Stimulated activated CD4-positive, alpha-beta T cell treated with anti-CD3 and anti-CD28 coated beads, TNF-alpha, amount 100 ng/mL, for 1 hour (primary cell): Measurements from ENCODE around the gene KRTAP23-1.

Experiments used
- DNase-seq, 3 donors: peaks; one replicate each; pipeline ENCODE4 v3.0.0-alpha.2; 2020; ENCODE audit warnings: low read depth in 3 of 3, low spot score in 1 of 3

The KRTAP23-1 gene

DNA sequence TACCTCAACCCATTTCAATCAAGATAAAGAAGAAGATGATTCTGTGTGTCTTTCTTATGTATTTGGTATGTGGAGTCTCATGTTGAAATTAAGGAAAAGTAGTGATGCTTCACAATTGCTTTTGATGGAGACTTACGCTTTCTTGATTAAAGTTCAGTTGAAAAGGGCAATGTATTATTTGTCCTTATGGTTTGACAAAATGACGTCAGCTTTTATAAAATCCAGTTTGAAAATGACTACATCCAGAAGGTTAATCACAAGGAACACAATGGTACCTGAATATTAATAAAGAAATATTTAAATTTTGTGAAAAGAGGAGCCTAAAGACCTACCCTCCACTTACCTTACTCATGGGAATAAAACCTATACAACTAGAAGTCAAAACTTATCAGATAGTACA lies 32.7 kb downstream of the KRTAP23-1 start:
- no peak for DNase-seq

DNA sequence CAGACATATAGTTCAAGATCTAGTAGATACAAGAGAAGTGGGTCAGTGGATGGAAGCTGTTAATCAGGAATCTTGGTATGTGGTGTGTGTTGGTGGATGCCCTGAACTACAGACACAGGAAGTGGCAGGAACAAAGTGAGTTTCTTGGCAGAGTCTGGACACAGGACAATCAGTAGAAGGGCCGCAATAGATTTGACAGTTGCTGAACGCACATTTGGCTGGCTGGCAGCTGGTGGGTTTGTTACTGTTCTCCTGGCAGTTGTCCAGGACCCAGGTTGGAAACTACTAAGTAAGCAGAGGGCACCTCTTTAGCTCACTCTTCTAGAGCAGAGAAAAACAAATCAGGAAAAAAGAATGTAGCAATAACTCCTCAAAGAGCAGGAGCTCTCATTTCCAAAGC lies 41.5 kb downstream of the KRTAP23-1 start:
- no peak for DNase-seq

DNA sequence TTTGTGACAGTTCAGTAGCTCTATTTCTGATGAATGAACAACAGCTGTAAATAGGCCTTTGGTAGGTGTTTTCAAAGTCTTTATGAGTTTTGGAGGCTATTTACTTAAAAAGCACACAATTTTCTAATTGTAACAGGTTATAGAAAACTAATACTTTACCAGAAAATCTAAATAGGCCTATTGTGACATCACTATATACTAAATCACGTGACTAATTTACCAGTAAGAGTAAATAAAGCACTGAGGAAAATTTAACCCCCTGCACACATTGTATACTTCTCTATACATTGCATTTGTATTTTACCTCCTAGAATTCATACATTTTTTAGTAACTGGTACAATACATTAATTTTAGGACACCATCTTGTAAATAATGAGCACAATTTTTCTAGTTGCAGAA lies 43.3 kb downstream of the KRTAP23-1 start:
- no peak for DNase-seq
